Kidney (tissue), 14 donors: Measurements from ENCODE around the gene PDK2. TPM values are rescaled to one million over a fixed set of nuclear protein-coding genes. Genes with fewer than 3 reads are reported as not detected.

ENCODE experiments used
- DNase-seq, 5 donors: peaks; one replicate each; pipeline ENCODE4 v3.0.0-alpha.2; 2013 to 2020
- FAIRE-seq: peaks from 2 replicates; lab custom pipeline; 2012; peaks lifted over from hg19 to GRCh38; lab: Jason Lieb, UNC
- H3K27ac ChIP-seq, 2 donors: one replicate each; pipeline ENCODE4 v1.7.0; 2013; ENCODE audit warnings: low read depth in 2 of 2, low read length in 2 of 2, inconsistent platforms in 1 of 2
- H3K27me3 ChIP-seq: one replicate; pipeline ENCODE4 v1.7.1; 2013; ENCODE audit warnings: low read length, inconsistent platforms; ENCODE audit not compliant: control insufficient read depth, insufficient read depth
- H3K36me3 ChIP-seq, 3 donors: one replicate each; pipeline versions ENCODE4 v1.7.0 to v1.7.1; 2013; ENCODE audit warnings: low read length in 3 of 3, control low read depth in 1 of 3, inconsistent platforms in 1 of 3; ENCODE audit not compliant: insufficient read depth in 3 of 3, control insufficient read depth in 2 of 3
- H3K4me1 ChIP-seq, 3 donors: one replicate each; pipeline versions ENCODE4 v1.7.0 to v1.7.1; 2013; ENCODE audit warnings: low read length in 3 of 3, inconsistent platforms in 1 of 3, low read depth in 1 of 3; ENCODE audit not compliant: control insufficient read depth in 2 of 3, insufficient read depth in 2 of 3
- H3K4me3 ChIP-seq, 3 donors: one replicate each; pipeline versions ENCODE4 v1.7.0 to v1.8.1; 2013; ENCODE audit warnings: low read length in 3 of 3, control low read depth in 1 of 3, inconsistent platforms in 1 of 3
- H3K9ac ChIP-seq, 3 donors: one replicate each; pipeline versions ENCODE4 v1.7.0 to v1.7.1; 2013; ENCODE audit warnings: low read length in 3 of 3, control low read depth in 1 of 3, inconsistent platforms in 1 of 3
- H3K9me3 ChIP-seq, 3 donors: one replicate each; pipeline versions ENCODE4 v1.7.0 to v1.7.1; 2013; ENCODE audit warnings: low read length in 3 of 3, control low read depth in 1 of 3, inconsistent platforms in 1 of 3; ENCODE audit not compliant: control insufficient read depth in 2 of 3, insufficient read depth in 1 of 3
- CTCF ChIP-seq: IDR thresholded peaks from 3 replicates; pipeline ENCODE4 v1.5.1; 2012; ENCODE audit warnings: mild to moderate bottlenecking, moderate library complexity, borderline replicate concordance; ENCODE audit not compliant: insufficient read depth; ENCODE audit errors: extremely low read depth
- intact Hi-C: fragments of 100-400 bp; cut with DNase I; formaldehyde crosslinking; loops from one replicate; pipeline ENCODE4 v1.11.1; 2022
- polyA plus RNA-seq: library from polyadenylated mRNA; stranded (reverse); fragments of 350-450 nt; fragmentation: Illumina TruSeq; extraction: RNeasy Lipid Tissue Mini Kit (QIAGEN cat#74804); gene quantifications from one replicate; pipeline ENCODE4 v1.2.3, GENCODE V29; 2014; ENCODE audit warnings: low read depth, low replicate concordance; ENCODE audit not compliant: insufficient read depth
- total RNA-seq: library from RNA; stranded (reverse); fragmentation: NEBNext Ultra II Directional; extraction: Animal tissue kit (Norgen Biotek cat#: 25700); gene quantifications from one replicate; pipeline ENCODE4 v1.2.1, GENCODE V29; 2021
- donor health status: control.
- donor health status: control.
- donor health status: control.
- donor health status: control.
- donor health status: control.
- donor health status: DM: yes; HTN: yes; CAD: no.
- donor health status: Normal renal cell carcinoma (clear cell type).

PDK2 gene
- total and polyA plus RNA-seq, 2 donors from 2014 or later, result 41.9 to 121 TPM

- Histone ChIP-seq H3K9ac (peak overlapping the region in 1 of 3 donors; percentile 73), H3K27me3 (no peaks in the 10 kb centered on the region), H3K4me1 (peaks cover 0 to 20% (median 19%) of the 10 kb centered on the region in 3 donors), H3K27ac (peak overlapping the region; percentile 87 to 92), H3K36me3 (peaks cover 2 to 44% (median 20%) of the 10 kb centered on the region in 3 donors), H3K4me3 (no peak overlapping the region), H3K9me3 (no peaks in the 10 kb centered on the region)
- no peak for TF ChIP-seq CTCF
- intact Hi-C loops, result no loop called here
- DNase-seq (peak in 1 of 5 donors; percentile 81), FAIRE-seq (no peak)
These were observed 15.6 kb downstream of the PDK2 start for GRCh38 chr17:50110591-50111349.

DNA sequence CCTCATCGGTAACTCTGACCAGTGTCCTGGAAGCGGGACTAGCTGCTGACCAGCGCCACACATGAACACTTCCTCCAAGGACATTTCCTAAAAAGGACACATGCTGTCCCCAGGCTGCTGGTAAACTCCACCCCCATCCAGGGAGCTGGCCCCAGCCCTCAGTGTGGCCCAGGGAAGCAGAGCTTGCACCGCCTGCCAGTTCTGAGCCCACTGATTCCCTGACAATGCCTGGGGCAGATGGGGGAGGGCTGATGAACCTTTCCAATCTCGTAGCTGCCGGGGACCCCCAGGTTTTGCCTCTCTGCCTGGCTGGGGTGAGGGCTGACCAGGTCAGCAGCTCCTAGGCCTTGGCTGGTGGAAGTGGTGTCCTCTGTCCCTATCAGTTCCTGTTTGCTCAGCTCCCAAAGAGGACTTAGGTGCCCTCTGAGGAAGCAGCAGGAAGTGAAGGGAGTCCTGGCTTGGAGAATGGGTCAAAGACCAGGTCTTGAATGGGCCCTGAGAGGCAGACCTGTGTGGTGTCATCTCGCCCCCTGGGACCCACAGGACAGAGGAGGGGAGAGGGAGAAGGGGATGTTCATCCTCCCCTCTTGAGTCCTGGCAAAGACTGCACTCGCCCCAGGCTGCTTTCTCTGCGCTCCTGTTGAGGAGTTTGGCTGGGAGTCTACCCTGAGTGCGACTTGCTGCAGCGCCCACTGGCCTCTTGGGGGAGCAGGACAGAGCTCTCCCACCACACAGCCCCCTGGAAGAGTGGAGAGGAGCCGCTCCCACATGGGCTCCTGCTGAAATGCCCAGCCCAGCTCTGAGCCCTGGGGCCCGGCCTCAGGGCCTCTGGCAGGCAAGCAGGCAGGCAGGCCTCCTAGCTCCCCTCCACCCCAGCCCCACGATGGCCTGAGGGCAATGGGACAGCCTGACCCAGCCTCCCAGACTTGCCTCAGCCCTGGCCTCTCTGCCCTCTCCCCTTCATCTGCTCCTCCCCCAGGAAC lies 16.8 kb downstream of the PDK2 start:
- FAIRE-seq (no peak), DNase-seq (peak in 4 of 5 donors; percentile 50 to 93 (median 68))
- intact Hi-C loops, result no loop called here
- Histone ChIP-seq H3K27me3 (no peaks in the 10 kb centered on the region), H3K4me1 (peaks cover 0 to 20% (median 19%) of the 10 kb centered on the region in 3 donors), H3K4me3 (no peak overlapping the region), H3K9ac (peak overlapping the region in 2 of 3 donors; percentile 46 to 73), H3K9me3 (no peaks in the 10 kb centered on the region), H3K36me3 (peaks cover 2 to 33% (median 13%) of the 10 kb centered on the region in 3 donors), H3K27ac (peak overlapping the region; percentile 87 to 92)
- no peak for TF ChIP-seq CTCF

GRCh38 chr17:50112694-50113093 lies 17.5 kb downstream of the PDK2 start:
- Histone ChIP-seq H3K4me3 (no peak overlapping the region), H3K27ac (peak overlapping the region; percentile 87 to 92), H3K4me1 (peaks cover 0 to 20% (median 19%) of the 10 kb centered on the region in 3 donors), H3K36me3 (peaks cover 2 to 27% (median 12%) of the 10 kb centered on the region in 3 donors), H3K9ac (peak overlapping the region in 1 of 3 donors; percentile 40), H3K9me3 (no peaks in the 10 kb centered on the region), H3K27me3 (no peaks in the 10 kb centered on the region)
- intact Hi-C loops, result no loop called here
- DNase-seq (peak in 1 of 5 donors; percentile 74), FAIRE-seq (no peak)
- no peak for TF ChIP-seq CTCF
